Measurements from ENCODE around the gene ZNF467.

- TF ChIP-seq SP4 (IDR thresholded peaks at IDR 0.05; ENCODE audit: low read length) (no peak), TBP (IDR thresholded peaks at IDR 0.05; ENCODE audit: low read depth, low read length) (no peak), USF2 (IDR thresholded peaks at IDR 0.05; ENCODE audit: low read length) (no peak), POLR2A (IDR thresholded peaks at IDR 0.05; ENCODE audit: control extremely low read depth in 1 of 2, low read depth in 2 of 2, low read length in 2 of 2) (no peak), CTCF (IDR thresholded peaks at IDR 0.05; ENCODE audit: control extremely low read depth in 1 of 3, insufficient read depth in 1 of 3, low read depth in 1 of 3, low read length in 3 of 3) (no peak), POLR2AphosphoS5 (IDR thresholded peaks at IDR 0.05; ENCODE audit: low read depth, low read length) (no peak)
Measured at GRCh38 chr7:149727053-149727898, 46.1 kb downstream of the ZNF467 start.

All from H1 (cell line).